GM12878 (cell line): Measurements from ENCODE around the gene WBP1L. TPM values are rescaled to one million over a fixed set of nuclear protein-coding genes. Genes with fewer than 3 reads are reported as not detected.

Source experiments
- ATAC-seq: fragments of 200-7000 bp; cut with Tn5 transposase; 3 replicates; pipeline ENCODE4 v1.9.1; 2020; ENCODE audit warnings: mild to moderate bottlenecking, moderate library complexity
- BruUV-seq: library from RNA; stranded (reverse); fragments of 400-500 nt; replicated peaks from 2 replicates; lab custom pipeline; 2021; lab: Mats Ljungman, UMichigan
- CTCF ChIA-PET: fragments of 300-600 bp; sonication (Branson Sonifier 250); formaldehyde crosslinking; extraction: SDS; loops from one replicate; lab custom pipeline; 2021; ENCODE audit warnings: inconsistent platforms; lab: Yijun Ruan, JAX
- POLR2A ChIA-PET: fragments of 350-600 bp; formaldehyde crosslinking; extraction: SDS; loops from one replicate; lab custom pipeline; 2021; ENCODE audit warnings: inconsistent platforms; lab: Charles Lee
- RAD21 ChIA-PET: fragments of 300-600 bp; sonication (Branson Sonifier 250); formaldehyde crosslinking; loops from one replicate; lab custom pipeline; 2023; ENCODE audit warnings: antibody characterized with exemption; ENCODE audit not compliant: unreplicated experiment; lab: Charles Lee
- SMC1A ChIA-PET: fragments of 300-600 bp; sonication (Branson Sonifier 250); formaldehyde crosslinking; loops from one replicate; lab custom pipeline; 2023; ENCODE audit not compliant: unreplicated experiment, uncharacterized antibody; lab: Charles Lee
- DNase-seq: peaks from one replicate; pipeline ENCODE4 v3.0.0-alpha.2; 2011; ENCODE audit warnings: low read depth, low spot score
- FAIRE-seq: peaks from 3 replicates; lab custom pipeline; 2011; peaks lifted over from hg19 to GRCh38; lab: Jason Lieb, UNC
- H2AFZ ChIP-seq: 2 replicates; pipeline ENCODE4 v1.6.0; 2011; ENCODE audit warnings: low read depth, low read length, control low read depth; ENCODE audit not compliant: control insufficient read depth
- H3K27ac ChIP-seq: 2 replicates; pipeline ENCODE4 v1.5.1; 2011; ENCODE audit warnings: control low read depth; ENCODE audit not compliant: control insufficient read depth, insufficient read depth
- H3K27me3 ChIP-seq, 2 experiments: replicated peaks in 1 of 2; 2 replicates each; pipeline versions ENCODE4 v1.6.0 to v1.6.1; 2011; ENCODE audit warnings: low read length in 1 of 2; ENCODE audit not compliant: control insufficient read depth in 2 of 2, insufficient read depth in 2 of 2
- H3K36me3 ChIP-seq, 2 experiments: 2 replicates each; pipeline ENCODE4 v1.5.1; 2011; ENCODE audit warnings: low read length in 1 of 2; ENCODE audit not compliant: control insufficient read depth in 2 of 2, insufficient read depth in 2 of 2
- H3K4me1 ChIP-seq: 2 replicates; pipeline ENCODE4 v1.6.1; 2011; ENCODE audit warnings: mild to moderate bottlenecking, low read length, moderate library complexity, mixed read lengths; ENCODE audit not compliant: control insufficient read depth, insufficient read depth
- H3K4me2 ChIP-seq: 2 replicates; pipeline ENCODE4 v1.6.0; 2011; ENCODE audit warnings: control low read depth; ENCODE audit not compliant: control insufficient read depth, insufficient read depth
- H3K4me3 ChIP-seq: fragments of 200-600 bp; sonication (generic); 2 replicates; pipeline ENCODE4 v1.5.1; 2016
- H3K79me2 ChIP-seq: 2 replicates; pipeline ENCODE4 v1.6.0; 2011; ENCODE audit warnings: low read length; ENCODE audit not compliant: control insufficient read depth, insufficient read depth
- H3K9ac ChIP-seq: 2 replicates; pipeline ENCODE4 v1.8.0; 2011; ENCODE audit warnings: low read length, control low read depth, mixed read lengths; ENCODE audit not compliant: control insufficient read depth, insufficient read depth
- H3K9me3 ChIP-seq: replicated peaks from 3 replicates; pipeline ENCODE4 v1.5.1; 2011; ENCODE audit warnings: mild to moderate bottlenecking, low read length; ENCODE audit not compliant: control insufficient read depth, insufficient read depth
- H4K20me1 ChIP-seq: 2 replicates; pipeline ENCODE4 v1.6.0; 2011; ENCODE audit not compliant: control insufficient read depth, insufficient read depth
- BRCA1 ChIP-seq: IDR thresholded peaks from 2 replicates; pipeline ENCODE4 v1.6.1; 2011; ENCODE audit warnings: low read depth, low read length, improper control_type of control experiment
- CREB1 ChIP-seq: IDR thresholded peaks from 2 replicates; pipeline ENCODE4 v1.6.1; 2012; ENCODE audit warnings: low read depth, mild to moderate bottlenecking, inconsistent platforms
- ETV6 ChIP-seq, 2 experiments: fragments of 450-650 bp in 1 of 2; IDR thresholded peaks in 1 of 2; conservative IDR thresholded peaks in 1 of 2; 2 replicates each; pipeline ENCODE4 v1.6.1; 2014; ENCODE audit warnings: antibody characterized with exemption in 1 of 2, borderline replicate concordance in 1 of 2, low read depth in 1 of 2, mild to moderate bottlenecking in 1 of 2, moderate library complexity in 1 of 2
- SMAD1 ChIP-seq: fragments of 450-650 bp; IDR thresholded peaks from 2 replicates; pipeline ENCODE4 v1.6.1; 2018; ENCODE audit warnings: mild to moderate bottlenecking, low read depth; ENCODE audit not compliant: partially characterized antibody
- SUZ12 ChIP-seq: fragments of 200-600 bp; sonication (generic); IDR thresholded peaks from one replicate; pipeline ENCODE4 v1.6.1; 2018; ENCODE audit warnings: antibody characterized with exemption, mild to moderate bottlenecking; ENCODE audit not compliant: unreplicated experiment
- TCF7 ChIP-seq: IDR thresholded peaks from 2 replicates; pipeline ENCODE4 v1.6.1; 2014; ENCODE audit warnings: antibody characterized with exemption, borderline replicate concordance
- ZBED1 ChIP-seq: IDR thresholded peaks from 2 replicates; pipeline ENCODE4 v1.6.1; 2016; ENCODE audit warnings: borderline replicate concordance
- ZBTB11 ChIP-seq: fragments of 450-650 bp; formaldehyde crosslinking; IDR thresholded peaks from 2 replicates; pipeline ENCODE4 v1.5.0; 2022; ENCODE audit warnings: mild to moderate bottlenecking, missing genetic modification characterization
- ZNF592 ChIP-seq: fragments of 450-650 bp; IDR thresholded peaks from 2 replicates; pipeline ENCODE4 v1.6.1; 2017; ENCODE audit warnings: mild to moderate bottlenecking, moderate library complexity
- ZZZ3 ChIP-seq: IDR thresholded peaks from 2 replicates; pipeline ENCODE4 v1.6.1; 2011; ENCODE audit warnings: low read depth; ENCODE audit not compliant: control insufficient read depth, insufficient read length
- WGBS: methylation state at CpG from one replicate; pipeline ENCODE4 v1.1.6; 2016; ENCODE audit warnings: low lambda C conversion rate; ENCODE audit not compliant: insufficient replicate concordance, insufficient coverage; ENCODE audit errors: missing lambda C conversion rate; 5-methylcytosine and 5-hydroxymethylcytosine counted together
- in situ Hi-C: fragments of 300-500 bp; cut with MboI; formaldehyde crosslinking; loops from 9 replicates; pipeline ENCODE4 v1.14.3; 2018; ENCODE audit warnings: mixed read lengths
- intact Hi-C: fragments of 100-400 bp; cut with micrococcal nuclease; formaldehyde crosslinking; loops from one replicate; pipeline ENCODE4 v1.14.2; 2022; ENCODE audit not compliant: unreplicated experiment
- polyA plus RNA-seq, 11 experiments: library from polyadenylated mRNA; depleted of rRNA in 4 of 11; unstranded in 6 of 11; stranded (reverse) in 5 of 11; fragments of >200 nt; fragmentation: Nextera tagmentation in 4 of 11; fragmentation: Illumina TruSeq in 1 of 11; extraction: Ambion mirVana in 4 of 11; extraction: Trizol in 1 of 11; gene quantifications; 1 replicate in 1 of 11; 2 replicates in 10 of 11; pipeline versions ENCODE4 v1.2.1 to v1.2.3, GENCODE V29; 2011 to 2016; ENCODE audit warnings: inconsistent platforms in 2 of 11, missing spikeins in 2 of 11, low read depth in 1 of 11
- total RNA-seq, 4 experiments: library from RNA; depleted of rRNA in 3 of 4; stranded (reverse); fragments of >200 nt in 3 of 4; fragmentation: Illumina TruSeq in 1 of 4; extraction: Trizol in 1 of 4; gene quantifications; 2 replicates each; pipeline versions ENCODE4 v1.2.1 to v1.2.3, GENCODE V29; 2013 to 2021

The WBP1L gene
- total and polyA plus RNA-seq, 10 of the 15 experiments (the other 5 are each of a cell fraction or from before 2014, with no cell fraction given) = 3.7 to 18.8 (median 12.3) TPM

- DNase-seq (no peak), FAIRE-seq (no peak), ATAC-seq (no peak)
- CTCF ChIA-PET = no interaction called here
- Histone ChIP-seq H3K36me3 (peaks cover 17 to 23% of the 10 kb centered on the region in 2 experiments), H3K9me3 (no peaks in the 10 kb centered on the region), H3K9ac (no peak overlapping the region), H3K4me2 (no peak overlapping the region), H3K27ac (no peak overlapping the region), H4K20me1 (no peaks in the 10 kb centered on the region), H2AFZ (no peak overlapping the region), H3K4me1 (peaks cover 6% of the 10 kb centered on the region), H3K27me3 (no peaks in the 10 kb centered on the region), H3K4me3 (no peak overlapping the region), H3K79me2 (peaks cover 2% of the 10 kb centered on the region)
- SMC1A ChIA-PET = no interaction called here
- TF ChIP-seq ETV6 (conservative IDR thresholded peaks at IDR 0.05 in 1 of 2, IDR thresholded peaks at IDR 0.05 in 1 of 2; ENCODE audit: borderline replicate concordance in 1 of 2, low read depth in 1 of 2) (no peak), CREB1 (no peak), SMAD1 (no peak), ZZZ3 (no peak), TCF7 (no peak), ZBED1 (no peak), ZBTB11 (CRISPR knock-in tag) (no peak), BRCA1 (no peak), ZNF592 (no peak), SUZ12 (no peak)
- in situ Hi-C loops = no loop called here
- 98% methylated on average over 4 of the region's 4 CpGs for WGBS
- intact Hi-C loops = no loop called here
- RAD21 ChIA-PET = no interaction called here
- BruUV-seq = no TSS peak
- POLR2A ChIA-PET = no interaction called here
These were observed 64.6 kb downstream of the WBP1L start for GRCh38 chr10:102808380-102808779.
